ENCODE results near the gene GFM2.
"Not testable (repeated sequence)": the region's sequence is repeated elsewhere in the genome, so short reads cannot be mapped to it uniquely, and the experiment has no call there.

The GFM2 gene, protein sequence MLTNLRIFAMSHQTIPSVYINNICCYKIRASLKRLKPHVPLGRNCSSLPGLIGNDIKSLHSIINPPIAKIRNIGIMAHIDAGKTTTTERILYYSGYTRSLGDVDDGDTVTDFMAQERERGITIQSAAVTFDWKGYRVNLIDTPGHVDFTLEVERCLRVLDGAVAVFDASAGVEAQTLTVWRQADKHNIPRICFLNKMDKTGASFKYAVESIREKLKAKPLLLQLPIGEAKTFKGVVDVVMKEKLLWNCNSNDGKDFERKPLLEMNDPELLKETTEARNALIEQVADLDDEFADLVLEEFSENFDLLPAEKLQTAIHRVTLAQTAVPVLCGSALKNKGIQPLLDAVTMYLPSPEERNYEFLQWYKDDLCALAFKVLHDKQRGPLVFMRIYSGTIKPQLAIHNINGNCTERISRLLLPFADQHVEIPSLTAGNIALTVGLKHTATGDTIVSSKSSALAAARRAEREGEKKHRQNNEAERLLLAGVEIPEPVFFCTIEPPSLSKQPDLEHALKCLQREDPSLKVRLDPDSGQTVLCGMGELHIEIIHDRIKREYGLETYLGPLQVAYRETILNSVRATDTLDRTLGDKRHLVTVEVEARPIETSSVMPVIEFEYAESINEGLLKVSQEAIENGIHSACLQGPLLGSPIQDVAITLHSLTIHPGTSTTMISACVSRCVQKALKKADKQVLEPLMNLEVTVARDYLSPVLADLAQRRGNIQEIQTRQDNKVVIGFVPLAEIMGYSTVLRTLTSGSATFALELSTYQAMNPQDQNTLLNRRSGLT

DNA sequence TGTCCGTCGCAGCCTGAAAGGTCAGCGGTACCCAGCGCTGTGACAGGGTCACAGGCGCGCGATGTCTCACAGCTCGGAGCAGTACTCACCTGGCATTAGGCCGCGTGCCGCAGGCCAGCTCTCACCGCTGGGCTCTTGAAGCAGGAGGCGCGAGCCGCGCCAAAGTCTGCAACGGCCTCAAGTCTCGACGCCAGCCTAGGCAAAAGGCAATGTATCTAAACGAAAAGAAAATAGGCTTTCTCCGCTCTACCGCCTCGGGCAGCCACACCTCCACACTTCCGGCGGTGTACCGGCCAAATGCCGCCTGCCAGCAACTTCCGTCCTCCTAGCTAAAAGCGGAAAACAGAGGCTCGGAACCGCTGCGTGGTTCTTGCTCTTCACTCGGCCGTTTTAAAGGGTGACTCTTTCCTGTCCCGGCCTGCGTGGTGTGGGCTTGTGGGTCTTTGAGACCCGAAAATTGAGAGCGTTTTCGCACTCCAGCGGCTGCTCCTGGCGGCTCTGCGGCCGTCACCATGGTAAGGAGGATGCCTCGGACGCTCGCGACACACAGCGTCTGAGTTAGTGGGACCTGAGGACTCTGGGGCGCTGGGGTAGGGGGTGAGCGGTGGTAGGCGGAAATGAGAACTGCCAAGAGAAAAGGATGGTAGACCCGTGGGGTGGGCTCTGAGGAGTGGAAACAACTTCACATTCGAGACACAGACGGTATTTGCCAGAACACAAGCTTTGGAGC lies at the start of gene GFM2, which contains the start of gene NSA2:
Gene GFM2 (minus strand): TSS at position 269 of the 730 bp plus-strand sequence. CDS start 3,375 bp downstream, outside the sequence.
Gene NSA2 (plus strand): TSS at position 401 of the 730 bp plus-strand sequence. CDS start 112 bp downstream, at position 513.
- DNase-seq = peak; percentile 79 to 82

DNA sequence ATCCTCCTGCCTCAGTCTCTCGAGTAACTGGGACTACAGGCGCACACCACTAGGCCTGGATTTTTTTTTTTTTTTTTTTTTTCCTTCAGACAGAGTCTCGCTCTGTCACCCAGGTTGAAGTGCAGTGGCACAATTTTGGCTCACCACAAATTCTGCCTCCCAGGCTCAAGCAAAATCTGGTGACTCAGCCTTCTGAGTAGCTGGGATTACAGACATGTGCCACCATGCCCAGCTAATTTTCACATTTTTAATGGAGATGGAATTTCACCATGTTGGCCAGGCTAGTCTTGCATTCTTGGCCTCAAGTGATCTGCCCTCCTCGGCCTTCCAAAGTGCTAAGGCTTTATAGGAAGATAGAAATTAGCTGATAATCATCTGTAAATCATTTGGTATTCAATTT lies 44.0 kb upstream of the GFM2 start:
- DNase-seq = no peak

DNA sequence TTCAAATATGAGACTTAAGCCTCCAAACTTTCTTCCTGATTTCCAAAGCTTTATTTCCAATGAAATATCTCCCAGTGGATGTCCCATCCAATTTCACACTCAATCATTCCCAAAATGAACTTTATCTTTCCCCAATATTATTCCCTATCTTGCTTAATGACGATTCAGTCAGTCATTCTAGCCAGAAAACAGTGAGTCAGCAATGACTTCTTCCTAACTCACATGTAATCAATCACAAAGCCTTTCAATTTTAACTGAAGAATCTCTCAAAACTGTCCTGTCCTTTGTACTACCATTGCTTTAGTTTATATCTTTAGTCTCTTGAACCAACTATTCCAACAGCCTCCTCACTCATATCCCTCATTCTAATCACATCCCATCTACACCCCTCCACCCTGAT lies 35.0 kb upstream of the GFM2 start:
- no peak for DNase-seq

DNA sequence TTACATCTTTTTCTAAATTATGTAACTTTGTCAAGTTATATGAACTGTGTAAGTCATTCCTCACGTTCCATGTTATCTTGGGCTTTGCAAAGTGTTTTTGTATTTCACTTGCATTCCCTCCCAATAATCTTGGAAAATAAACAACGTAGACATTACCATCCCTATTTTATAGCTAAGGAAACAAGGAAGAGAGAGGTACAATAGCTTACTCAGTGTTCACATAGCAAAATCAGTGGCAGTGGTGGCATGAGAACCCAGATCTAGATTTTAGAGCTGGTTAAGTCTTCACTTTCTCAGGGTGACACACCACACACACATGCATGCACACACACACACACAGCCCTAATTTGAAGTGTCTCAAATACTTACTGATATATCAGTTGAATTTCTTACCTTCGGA lies 34.3 kb upstream of the GFM2 start:
- no peak for DNase-seq

DNA sequence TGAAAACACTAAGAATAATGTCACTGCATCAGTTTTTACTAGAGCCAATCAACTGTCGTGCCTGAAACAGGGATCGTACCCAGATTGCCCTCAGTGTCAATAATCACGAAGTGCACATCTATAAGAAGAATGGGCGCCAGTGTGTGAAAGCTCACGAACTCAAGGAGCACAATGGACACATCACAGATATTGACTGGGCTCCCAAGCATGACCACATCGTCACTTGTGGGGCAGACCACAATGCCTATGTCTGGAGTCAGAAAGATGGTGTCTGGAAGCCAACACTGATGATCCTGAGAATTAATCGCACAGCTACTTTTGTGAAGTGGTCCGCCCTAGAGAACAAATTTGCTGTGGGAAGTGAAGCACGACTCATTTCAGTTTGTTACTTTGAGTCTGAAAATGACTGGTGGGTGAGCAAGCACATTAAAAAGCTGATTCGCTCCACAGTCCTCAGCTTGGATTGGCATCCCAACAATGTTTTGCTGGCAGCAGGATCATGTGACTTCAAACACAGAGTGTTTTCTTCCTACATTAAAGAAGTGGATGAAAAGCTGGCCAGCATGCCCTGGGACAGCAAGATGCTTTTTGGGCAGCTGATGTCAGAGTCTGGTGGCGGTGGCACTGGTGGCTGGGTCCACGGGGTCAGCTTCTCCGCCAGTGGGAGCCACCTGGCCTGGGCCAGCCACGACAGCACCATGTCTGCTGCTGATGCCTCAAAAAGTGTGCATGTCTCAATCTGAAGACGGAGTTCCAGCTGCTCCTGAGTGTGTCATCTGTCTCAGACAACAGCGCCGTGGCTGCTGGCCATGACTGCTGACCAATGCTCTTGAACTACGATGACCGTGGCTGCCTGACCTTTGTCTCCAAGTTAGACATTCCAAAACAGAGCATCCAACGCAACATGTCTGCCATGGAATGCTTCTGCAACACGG lies 32.3 kb upstream of the GFM2 start:
- no peak for DNase-seq

DNA sequence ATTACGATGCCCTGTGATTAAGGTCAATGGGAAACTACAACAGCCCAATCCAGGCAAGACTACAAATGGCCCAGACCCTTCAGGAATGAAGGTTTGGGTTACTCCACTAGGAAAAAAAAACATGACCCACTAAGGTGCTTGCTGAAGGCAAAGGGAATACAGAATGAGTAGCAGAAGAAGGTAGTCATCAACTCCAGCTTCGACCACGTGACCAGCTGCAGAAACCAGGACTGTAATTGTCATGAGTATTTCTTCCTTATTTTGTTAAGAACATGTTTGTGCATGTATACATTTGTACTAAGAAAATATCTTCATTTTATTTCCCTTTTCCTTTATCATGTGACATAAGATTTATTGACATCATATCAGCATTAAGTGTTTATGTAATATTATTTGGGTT lies 24.8 kb upstream of the GFM2 start:
- DNase-seq = not testable (repeated sequence)

DNA sequence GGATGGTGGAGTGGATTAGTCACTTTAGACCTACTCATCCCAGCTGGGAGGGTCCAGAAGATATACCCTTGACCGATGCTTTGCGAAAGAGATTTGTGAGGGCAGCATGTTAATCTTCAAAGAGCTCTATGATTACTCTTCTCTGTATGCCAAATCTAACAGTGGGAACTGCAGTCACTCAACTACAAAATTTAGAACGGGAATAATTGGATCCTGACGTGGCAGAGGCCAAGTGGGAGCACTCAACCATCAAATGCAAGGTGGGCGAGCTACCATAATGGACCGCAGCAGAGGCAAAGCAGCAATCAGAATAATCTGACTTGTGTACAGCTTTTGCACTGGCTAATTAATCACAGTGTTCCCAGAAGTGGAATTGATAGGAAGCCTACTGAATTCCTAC lies 20.5 kb upstream of the GFM2 start:
- DNase-seq = no peak

DNA sequence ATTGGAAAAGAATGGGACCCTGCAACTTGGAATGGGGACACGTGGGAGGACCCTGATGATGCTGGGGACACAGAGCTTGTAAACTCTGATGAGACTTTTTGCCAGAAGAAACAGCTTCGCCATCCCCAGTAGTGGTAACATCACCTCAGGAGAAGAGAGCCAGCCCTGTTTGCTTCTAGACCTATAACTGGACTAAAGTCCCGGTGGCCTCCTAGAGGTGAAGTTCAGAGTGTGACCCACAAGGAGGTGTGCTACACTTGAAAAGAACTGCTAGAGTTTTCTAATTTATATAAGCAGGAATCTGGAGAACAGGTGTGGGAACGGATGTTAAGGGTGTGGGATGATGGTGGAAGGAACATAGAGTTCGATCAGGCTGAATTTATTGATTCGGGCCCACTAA lies 19.9 kb upstream of the GFM2 start:
- no peak for DNase-seq

DNA sequence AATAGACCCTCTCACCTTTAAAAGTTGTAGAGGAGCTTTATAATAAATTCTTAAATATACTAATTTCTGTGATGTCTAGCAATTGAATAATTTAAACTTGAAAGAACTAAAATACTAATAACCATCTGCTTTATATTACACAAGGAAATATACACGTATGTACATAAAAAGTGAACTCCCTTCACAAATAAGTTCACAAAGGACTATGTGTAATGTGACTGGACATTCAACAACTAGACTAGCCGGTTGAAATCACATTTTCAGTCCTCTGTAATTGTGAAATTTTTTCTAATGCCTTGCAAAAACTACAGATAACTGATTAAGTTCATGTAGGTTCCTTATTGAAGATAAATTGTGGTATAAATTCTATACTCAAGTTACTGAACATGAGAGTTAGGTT lies 11.7 kb upstream of the GFM2 start:
- no peak for DNase-seq

DNA sequence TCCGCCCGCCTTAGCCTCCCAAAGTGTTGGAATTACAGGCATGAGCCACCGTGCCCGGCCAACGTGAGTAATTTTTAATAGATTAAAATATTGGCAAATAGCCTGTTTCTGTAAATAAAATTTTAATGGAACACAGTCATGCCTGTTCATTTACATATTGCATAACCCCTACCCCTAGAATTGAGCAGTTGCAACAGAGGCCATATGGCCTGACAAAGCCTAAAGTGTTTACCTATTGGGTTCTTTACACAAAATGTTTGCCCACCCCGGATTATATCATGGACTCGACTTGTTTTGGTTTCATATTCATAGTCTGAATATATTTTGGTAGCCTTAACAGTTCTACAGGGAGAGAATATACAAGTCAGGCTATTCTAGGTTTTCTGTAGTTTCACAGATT lies 5.4 kb upstream of the GFM2 start:
- DNase-seq = no peak

DNA sequence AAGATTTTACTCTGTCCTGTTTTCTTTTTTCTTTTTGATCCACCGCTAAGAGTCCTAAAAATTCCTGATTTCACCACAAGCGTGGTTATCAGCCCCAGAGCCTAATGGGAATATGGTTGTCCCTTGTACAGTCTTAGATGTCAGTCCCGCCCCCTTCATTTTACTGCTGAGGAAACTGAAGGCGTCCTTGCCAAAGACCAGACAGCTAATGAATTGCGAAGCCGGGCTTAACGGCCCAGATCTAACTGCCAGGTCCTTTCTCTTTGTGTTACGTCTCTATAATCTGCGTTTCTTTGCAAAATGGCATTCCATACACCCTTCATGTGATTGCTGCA lies 629 bp upstream of the GFM2 start:
- no peak for DNase-seq

DNA sequence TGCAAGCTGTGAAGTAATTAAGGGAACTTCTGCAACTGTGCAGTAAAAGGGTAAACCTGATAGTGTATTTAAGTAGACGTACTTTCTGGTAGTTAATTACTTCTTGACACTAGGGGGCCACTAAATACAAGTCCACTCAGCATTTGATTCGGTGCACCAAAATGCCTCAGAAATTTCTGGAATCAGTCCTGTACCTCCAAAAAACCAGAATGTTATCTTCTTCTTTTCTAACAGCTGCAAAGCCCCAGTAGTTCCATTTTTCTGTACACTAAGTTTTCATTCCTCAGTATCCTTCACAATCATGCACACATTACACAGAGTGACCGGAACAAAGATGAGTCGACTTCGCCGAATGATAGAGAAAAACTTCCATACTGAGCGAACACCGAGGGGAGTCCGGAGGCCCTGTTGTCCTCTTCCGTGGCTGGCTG lies 484 bp downstream of the GFM2 start:
- DNase-seq = no peak

DNA sequence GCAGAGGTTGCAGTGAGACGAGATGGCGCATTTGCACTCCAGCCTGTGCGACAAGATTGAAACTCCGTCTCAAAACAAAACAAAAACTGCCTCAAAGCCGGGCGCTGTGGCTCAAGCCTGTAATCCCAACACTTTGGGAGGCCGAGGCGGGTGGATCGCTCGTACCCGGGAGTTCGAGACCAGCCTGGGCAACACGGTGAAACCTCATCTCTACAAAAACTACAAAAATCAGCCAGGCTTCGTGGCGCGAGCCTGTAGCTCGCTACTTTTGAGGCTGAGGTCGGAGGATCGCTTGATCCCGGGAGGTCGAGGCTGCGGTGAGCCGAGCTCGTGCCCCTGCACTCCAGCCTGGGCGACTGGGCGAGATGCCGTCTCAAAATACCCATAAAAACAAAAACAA lies 988 bp downstream of the GFM2 start:
- DNase-seq = no peak

DNA sequence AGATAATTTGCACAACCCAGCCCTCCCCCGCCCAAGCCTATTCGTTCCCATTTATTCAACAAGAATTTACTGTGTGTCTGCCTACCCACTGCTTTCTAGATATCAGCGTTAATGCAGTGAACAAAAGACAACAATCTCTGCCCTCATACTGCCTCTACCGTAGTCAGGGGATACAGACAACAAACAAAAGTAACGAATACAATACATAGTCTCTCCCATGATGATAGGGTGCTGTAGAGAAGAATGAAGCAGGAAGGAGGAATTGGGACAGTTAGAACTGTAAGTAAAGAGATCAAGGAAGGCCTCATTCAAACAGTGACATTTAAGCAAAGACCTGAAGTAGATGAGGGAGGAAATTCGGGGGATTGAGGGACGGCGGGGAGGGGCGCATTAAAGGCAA lies 1.7 kb downstream of the GFM2 start:
- no peak for DNase-seq

DNA sequence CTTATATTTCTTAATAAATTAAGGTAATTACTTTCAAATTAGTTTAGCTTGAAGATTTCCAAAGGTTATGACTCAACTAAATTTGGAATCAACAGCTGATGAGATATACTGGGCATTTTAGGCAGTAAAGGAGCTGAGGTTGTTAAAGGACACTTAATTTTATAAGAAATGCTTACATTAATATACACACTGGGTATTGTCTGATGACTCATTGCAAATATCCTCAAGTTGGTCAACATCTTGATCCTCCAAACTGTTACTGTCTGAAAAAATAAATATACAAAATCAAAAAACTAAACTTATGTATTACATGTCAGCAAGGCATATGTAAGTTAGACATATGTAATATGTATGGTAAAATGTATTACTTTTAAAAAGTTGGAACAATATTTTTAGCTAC lies 3.4 kb downstream of the GFM2 start:
- no peak for DNase-seq

DNA sequence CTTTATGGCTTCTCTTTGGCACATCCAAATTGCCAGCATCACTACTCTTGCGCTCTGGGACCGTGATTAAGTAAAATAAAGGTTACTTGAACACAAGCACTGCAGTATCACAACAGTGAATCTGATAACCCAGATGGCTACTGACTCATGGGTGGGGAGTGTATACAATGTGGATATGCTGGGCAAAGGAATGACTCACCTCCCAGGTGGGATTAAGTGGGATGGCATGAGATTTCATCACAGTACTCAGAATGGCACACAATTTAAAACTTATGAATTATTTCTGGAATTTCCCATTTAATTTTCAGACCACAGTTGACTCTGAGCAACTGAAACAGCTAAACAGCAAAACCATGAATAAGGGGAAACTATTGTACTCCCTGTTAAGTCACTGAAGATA lies 4.3 kb downstream of the GFM2 start:
- DNase-seq = no peak

DNA sequence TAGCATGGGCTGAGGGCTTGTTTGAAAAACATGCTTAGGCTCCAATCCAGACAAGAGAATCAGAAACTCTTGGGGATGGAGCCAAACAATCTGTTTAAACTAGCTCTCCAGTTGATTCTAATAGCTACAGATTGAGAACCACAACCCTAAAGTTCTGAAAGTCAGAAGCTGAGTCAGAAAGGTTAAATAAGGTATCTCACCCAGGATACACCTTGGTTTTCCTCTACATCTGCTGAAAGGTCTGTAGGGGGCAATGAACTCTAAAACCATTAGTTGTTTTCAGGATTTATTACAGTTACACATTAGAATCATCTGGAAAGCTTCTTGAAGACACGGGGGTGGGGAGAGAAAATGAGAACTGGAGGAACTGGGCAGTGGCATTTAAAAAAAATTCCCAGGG lies 5.7 kb downstream of the GFM2 start:
- DNase-seq = no peak

DNA sequence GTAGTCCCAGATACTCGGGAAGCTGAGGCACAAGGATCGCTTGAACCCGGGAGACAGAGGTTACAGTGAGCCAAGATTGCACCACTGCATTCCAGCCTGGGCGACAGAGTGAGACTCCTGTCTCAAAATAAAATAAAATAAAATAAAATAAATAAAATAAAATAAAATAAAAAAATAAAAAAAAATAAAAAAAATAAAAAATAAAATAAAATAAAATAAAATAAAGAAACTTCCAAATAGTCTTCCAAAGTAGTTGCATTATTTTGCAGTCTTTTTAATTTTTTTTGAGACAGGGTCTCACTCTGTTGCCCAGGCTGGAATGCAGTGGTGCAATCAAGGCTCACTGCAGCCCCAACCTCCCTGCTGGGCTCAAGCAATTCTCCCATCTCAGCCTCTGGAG lies 18.2 kb downstream of the GFM2 start:
- not testable (repeated sequence) for DNase-seq

DNA sequence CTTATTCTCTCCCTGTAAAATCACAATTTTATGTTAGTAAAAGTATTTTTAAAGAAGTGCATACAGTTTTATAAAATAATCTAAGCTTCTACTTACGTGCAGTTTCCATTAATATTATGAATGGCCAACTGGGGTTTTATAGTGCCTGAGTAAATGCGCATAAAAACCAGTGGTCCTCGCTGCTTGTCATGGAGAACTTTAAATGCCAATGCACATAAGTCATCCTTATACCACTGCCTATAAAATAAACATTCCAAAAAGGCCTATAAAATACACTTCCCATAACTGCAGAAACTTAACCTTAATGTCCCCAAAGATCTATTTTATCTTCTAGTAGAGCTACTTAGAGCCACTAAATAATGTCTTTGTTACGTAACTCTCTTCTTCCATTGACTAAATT lies 28.5 kb downstream of the GFM2 start:
- no peak for DNase-seq

DNA sequence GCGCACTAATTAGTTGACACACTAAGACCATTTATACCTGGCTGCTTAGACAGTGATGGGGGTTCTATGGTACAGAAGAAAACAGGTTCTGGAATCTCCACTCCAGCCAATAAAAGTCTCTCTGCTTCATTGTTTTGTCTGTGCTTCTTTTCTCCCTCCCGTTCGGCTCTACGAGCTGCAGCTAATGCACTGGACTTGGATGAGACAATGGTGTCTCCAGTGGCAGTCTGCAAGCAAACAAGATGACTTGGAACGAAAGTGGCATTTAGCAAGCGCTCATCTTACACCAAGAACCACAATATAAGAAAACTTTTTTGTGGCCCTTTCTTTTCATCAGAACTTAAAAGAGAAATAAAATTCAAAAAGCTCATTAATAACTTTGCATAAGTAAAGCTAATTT lies 30.2 kb downstream of the GFM2 start:
- no peak for DNase-seq

DNA sequence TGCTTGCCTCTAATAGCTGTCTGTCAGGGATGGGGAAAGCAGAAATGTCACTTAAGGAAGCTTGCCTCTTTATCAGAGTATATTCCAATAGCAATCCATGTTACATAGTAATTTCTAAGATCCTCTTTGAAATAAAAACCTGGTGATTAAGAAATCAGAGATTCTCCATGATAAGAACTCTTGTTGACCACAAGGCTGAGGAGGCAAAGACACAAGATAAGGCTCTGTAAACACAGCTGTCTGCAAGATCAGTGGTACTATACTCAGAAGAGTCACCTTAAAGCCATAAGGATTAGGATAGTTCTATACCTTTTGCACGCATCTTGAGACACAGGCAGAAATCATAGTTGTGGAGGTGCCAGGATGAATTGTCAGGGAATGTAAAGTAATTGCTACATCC lies 41.6 kb downstream of the GFM2 start:
- no peak for DNase-seq

DNA sequence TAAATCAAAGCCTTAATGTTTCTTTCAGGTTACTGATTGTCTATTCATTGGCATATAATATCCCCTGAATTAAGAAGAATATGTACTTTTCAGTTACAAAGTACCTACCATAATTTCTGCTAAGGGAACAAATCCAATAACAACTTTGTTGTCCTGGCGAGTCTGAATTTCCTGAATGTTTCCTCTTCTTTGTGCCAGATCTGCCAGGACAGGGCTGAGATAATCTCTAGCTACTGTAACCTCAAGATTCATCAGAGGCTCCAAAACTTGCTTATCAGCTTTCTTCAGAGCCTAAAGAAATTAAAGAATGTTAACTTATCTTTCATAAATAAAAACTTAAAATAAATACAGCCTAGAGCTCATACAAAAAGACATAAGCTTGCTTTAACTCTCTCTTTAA lies 44.6 kb downstream of the GFM2 start:
- no peak for DNase-seq

DNA sequence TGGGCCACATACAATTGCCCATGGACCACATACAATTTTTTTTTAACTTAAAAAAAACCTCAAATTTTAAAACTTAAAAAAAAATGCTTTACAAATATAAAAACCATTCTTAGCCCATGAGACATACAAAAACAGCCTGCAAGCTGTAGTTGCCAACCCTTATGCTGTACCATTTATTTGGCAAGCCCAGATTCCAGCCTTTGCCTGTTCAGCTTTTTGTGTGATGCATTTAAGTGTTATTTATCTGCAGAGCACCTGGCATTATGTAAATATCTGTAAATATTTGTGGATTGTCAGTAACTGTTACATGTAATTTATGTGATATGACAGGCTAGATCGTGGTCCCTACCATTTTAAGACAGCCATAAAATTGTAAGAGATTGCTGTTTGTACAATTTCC lies 49.3 kb downstream of the GFM2 start:
- peak; percentile 12 to 55 for DNase-seq
